Large intestine (tissue), 3 donors: ENCODE data around the gene SMYD2. TPM values are rescaled to one million over a fixed set of nuclear protein-coding genes. Genes with fewer than 3 reads are reported as not detected.
A peak's percentile ranks its signal among the peaks of the same experiment; 100 is the strongest.
"Not testable (repeated sequence)": the region's sequence is repeated elsewhere in the genome, so short reads cannot be mapped to it uniquely, and the experiment has no call there.

ENCODE experiments used
- DNase-seq, 2 donors: peaks; one replicate each; pipeline versions ENCODE4 v3.0.0 to v3.0.0-alpha.2; 2013
- H3K27ac ChIP-seq: one replicate; pipeline ENCODE4 v1.5.1; 2013; ENCODE audit warnings: low read length
- H3K27me3 ChIP-seq: 2 replicates; pipeline ENCODE4 v1.6.1; 2013; ENCODE audit warnings: low read length; ENCODE audit not compliant: control insufficient read depth, insufficient read depth
- H3K36me3 ChIP-seq: 2 replicates; pipeline ENCODE4 v1.6.1; 2013; ENCODE audit warnings: low read length; ENCODE audit not compliant: control insufficient read depth, insufficient read depth
- H3K4me1 ChIP-seq: one replicate; pipeline ENCODE4 v1.6.1; 2013; ENCODE audit warnings: low read length; ENCODE audit not compliant: control insufficient read depth, insufficient read depth
- H3K4me3 ChIP-seq: one replicate; pipeline ENCODE4 v1.5.1; 2013; ENCODE audit warnings: low read length
- H3K9me3 ChIP-seq: one replicate; pipeline ENCODE4 v1.6.1; 2013; ENCODE audit warnings: mild to moderate bottlenecking, low read depth, low read length, moderate library complexity; ENCODE audit not compliant: control insufficient read depth
- WGBS: methylation state at CpG from one replicate; pipeline ENCODE4 v1.1.5; 2013; ENCODE audit warnings: low lambda C conversion rate; ENCODE audit not compliant: insufficient coverage; 5-methylcytosine and 5-hydroxymethylcytosine counted together
- polyA plus RNA-seq: library from polyadenylated mRNA; unstranded; fragments of 120-200 nt; gene quantifications from one replicate; pipeline ENCODE4 v1.2.1, GENCODE V29; 2013

Gene SMYD2
- polyA plus RNA-seq, 1 donor: 46.9 TPM

GRCh38 chr1:214271174-214271858 is 9.6 kb upstream of the SMYD2 start:
- Histone ChIP-seq H3K27me3 (peaks cover 16% of the 10 kb centered on the region), H3K4me1 (no peaks in the 10 kb centered on the region), H3K4me3 (no peak overlapping the region), H3K27ac (no peak overlapping the region), H3K9me3 (no peaks in the 10 kb centered on the region), H3K36me3 (no peaks in the 10 kb centered on the region)
- no CpG with 5 or more reads among the region's 3 CpGs for WGBS
- no peak for DNase-seq

- no peak for DNase-seq
- H3K9me3 ChIP-seq: no peaks in the 10 kb centered on the region
- H3K27me3 ChIP-seq: peaks cover 16% of the 10 kb centered on the region
- H3K36me3 ChIP-seq: no peaks in the 10 kb centered on the region
- H3K27ac ChIP-seq: no peak overlapping the region
- 53% methylated on average over 2 of the region's 4 CpGs for WGBS
- no peaks in the 10 kb centered on the region for H3K4me1 ChIP-seq
- no peak overlapping the region for H3K4me3 ChIP-seq
These were observed 8.8 kb upstream of the SMYD2 start for GRCh38 chr1:214271995-214272731.

DNA sequence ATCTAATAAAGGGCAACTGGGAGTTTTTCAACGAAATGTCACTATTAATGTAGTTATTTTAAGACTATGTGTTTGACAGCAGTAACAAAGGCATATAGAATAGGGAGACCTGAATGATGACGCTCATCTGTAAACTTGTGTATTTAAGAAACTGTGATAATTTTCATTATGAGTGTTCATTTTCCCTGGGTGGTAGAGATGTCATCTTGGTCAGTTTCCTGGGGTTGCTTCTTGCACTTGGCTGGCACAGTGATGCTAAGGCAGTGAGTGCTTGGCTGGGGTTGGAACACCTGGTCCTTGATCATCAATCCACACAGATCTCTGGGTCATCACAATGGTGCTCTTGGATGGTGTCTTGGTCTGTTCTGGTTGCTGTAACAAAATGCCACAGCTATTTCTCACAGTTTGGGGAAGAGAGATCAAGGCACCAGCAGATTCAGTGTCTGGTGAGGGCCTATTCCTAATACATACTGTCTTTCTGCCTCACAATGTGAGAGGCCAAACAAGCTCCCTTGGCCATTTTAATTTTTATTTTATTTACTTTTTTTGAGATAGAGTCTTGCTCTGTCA is 7.9 kb upstream of the SMYD2 start:
- Histone ChIP-seq H3K27ac (no peak overlapping the region), H3K36me3 (no peaks in the 10 kb centered on the region), H3K27me3 (peaks cover 16% of the 10 kb centered on the region), H3K4me3 (no peak overlapping the region), H3K4me1 (no peaks in the 10 kb centered on the region), H3K9me3 (no peaks in the 10 kb centered on the region)
- no peak for DNase-seq
- WGBS: 63% methylated on average over 1 of the region's 2 CpGs

- not testable (repeated sequence) for H3K4me3 ChIP-seq, H3K36me3 ChIP-seq, H3K4me1 ChIP-seq, H3K27me3 ChIP-seq, H3K27ac ChIP-seq, H3K9me3 ChIP-seq, DNase-seq
- WGBS: no CpG with 5 or more reads among the region's 4 CpGs
These were observed 5.3 kb upstream of the SMYD2 start for GRCh38 chr1:214275700-214276099.

- Histone ChIP-seq H3K9me3 (no peaks in the 10 kb centered on the region), H3K27ac (no peak overlapping the region), H3K36me3 (no peaks in the 10 kb centered on the region), H3K27me3 (peaks cover 7% of the 10 kb centered on the region), H3K4me3 (no peak overlapping the region), H3K4me1 (peaks cover 6% of the 10 kb centered on the region)
- DNase-seq: no peak
- WGBS: no CpG with 5 or more reads among the region's 1 CpG
These were observed 4.2 kb upstream of the SMYD2 start for GRCh38 chr1:214276786-214277185.

GRCh38 chr1:214277704-214278635 is 3.0 kb upstream of the SMYD2 start:
- peaks cover 2% of the 10 kb centered on the region for H3K27me3 ChIP-seq
- H3K36me3 ChIP-seq: no peaks in the 10 kb centered on the region
- no peak for DNase-seq
- no peak overlapping the region for H3K27ac ChIP-seq
- 83% methylated on average over 2 of the region's 11 CpGs for WGBS
- H3K4me1 ChIP-seq: peaks cover 11% of the 10 kb centered on the region
- no peaks in the 10 kb centered on the region for H3K9me3 ChIP-seq
- no peak overlapping the region for H3K4me3 ChIP-seq

DNA sequence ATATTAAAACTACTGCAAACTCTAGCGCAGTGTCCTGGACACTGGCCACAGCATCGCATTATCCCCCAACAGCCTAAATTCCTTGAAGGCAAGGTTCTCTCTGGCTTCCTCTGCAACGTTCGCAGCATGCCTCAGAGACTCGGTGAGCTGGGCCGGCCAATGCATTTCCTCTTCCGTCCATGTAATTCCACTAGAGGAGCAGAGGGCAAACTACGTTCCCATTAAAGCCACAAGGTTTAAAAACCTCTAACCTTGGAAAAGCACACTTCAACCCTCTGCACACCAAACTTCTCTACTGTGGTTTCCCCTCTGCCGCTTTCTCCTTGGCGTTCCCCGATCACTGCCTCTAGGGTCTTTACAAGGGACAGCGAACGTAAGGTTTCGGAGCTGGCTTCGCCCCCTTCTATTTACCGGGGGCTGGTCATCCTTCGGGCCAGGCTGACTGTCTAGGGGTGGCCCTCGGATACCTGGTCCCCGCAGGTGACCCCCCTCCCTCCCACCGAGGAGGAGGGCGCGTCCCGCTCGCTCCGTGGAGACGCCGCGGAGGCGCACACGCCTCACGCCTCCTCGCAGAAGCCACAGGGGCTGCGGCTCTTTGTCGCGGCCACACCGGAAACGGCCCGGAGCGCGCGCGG is 456 bp upstream of the SMYD2 start:
- no CpG with 5 or more reads among the region's 42 CpGs for WGBS
- Histone ChIP-seq H3K27ac (peak overlapping the region; percentile 97), H3K9me3 (no peaks in the 10 kb centered on the region), H3K4me1 (peaks cover 11% of the 10 kb centered on the region), H3K4me3 (peak overlapping the region; percentile 93), H3K36me3 (no peaks in the 10 kb centered on the region), H3K27me3 (no peaks in the 10 kb centered on the region)
- DNase-seq: peak; percentile 19 to 79

DNA sequence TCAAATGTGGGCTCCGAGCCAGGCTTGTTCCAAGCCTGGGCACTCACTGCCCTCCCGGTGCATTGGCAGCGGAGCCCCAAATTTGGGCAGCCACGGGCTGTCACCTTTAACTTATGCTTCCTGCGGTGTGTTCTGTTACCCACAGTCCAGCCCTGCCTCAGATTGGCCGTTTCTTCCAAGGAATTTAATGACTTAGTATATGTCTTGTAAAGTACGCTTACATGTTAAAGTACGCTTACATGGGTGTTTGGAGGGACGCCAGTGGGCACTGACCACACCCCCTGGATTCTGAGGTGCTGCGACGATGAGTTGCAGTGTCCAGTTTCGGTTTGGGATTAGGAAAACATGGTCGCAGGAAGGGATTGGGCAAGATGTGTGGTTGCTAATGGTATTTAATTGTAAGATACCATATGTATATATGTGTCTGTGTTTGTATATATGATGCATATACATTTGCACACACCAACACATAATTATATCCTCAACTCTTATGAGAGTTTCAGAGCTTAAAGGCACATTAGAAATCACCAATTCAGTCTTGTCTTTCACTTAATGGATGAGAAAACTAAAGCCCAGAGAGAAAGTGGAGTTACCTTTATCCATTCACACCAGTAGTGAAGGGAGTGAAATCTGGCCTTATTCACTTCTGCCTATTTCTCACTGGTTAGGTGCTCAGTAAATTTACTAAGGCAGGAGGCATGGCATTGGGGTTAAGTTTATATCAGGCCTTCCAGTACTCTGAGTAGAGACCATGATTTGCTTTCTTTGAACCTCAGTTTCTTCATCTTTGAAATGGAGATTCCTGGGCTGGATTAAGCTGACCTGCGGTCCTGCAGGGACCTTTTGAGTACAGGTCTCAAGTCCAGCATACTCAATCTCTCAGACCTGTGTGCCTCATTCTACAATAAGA is 1.0 kb downstream of the SMYD2 start:
- peak overlapping the region; percentile 63 for H3K27ac ChIP-seq
- no peaks in the 10 kb centered on the region for H3K9me3 ChIP-seq

DNA sequence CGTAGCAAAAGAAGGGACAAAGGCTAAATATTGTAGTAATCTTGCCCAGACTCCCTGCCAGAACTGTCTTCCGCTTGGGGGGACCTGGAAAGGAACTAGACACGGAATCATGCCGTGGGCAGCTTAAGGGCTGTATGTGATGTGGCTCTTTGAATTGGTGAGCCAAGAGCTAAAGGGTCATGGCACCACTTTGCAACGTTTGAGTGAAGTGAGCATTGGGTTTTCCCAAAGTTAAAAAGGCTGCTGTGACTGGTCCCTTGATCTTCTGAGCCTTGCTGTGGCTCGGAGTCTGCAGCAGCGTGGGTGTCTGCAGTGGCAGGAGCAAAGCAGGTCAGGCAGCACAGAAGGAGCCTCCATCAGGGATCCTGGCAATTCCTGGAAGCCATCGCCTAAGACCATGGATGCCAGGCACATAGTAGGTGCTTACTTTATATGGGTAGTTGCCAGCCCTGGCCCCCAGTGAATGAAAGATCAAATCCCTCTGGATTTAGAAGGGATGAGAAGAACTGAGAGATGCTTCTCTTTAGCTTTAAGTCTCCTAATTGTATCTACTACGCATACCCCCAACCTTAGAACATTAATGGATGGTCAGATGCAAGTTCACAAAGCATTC is 1.8 kb downstream of the SMYD2 start:
- no peaks in the 10 kb centered on the region for H3K27me3 ChIP-seq
- no peaks in the 10 kb centered on the region for H3K9me3 ChIP-seq
- peaks cover 15% of the 10 kb centered on the region for H3K4me1 ChIP-seq
- H3K27ac ChIP-seq: no peak overlapping the region
- WGBS: no CpG with 5 or more reads among the region's 9 CpGs
- no peak overlapping the region for H3K4me3 ChIP-seq
- H3K36me3 ChIP-seq: no peaks in the 10 kb centered on the region
- no peak for DNase-seq

More for the DNA sequence above, 1.0 kb downstream of the SMYD2 start:
- peaks cover 15% of the 10 kb centered on the region for H3K4me1 ChIP-seq
- peak overlapping the region; percentile 69 for H3K4me3 ChIP-seq
- no peaks in the 10 kb centered on the region for H3K27me3 ChIP-seq
- WGBS: no CpG with 5 or more reads among the region's 14 CpGs
- H3K36me3 ChIP-seq: no peaks in the 10 kb centered on the region
- peak; percentile 23 to 57 for DNase-seq
